WTC11 (cell line): ENCODE data around the gene COLGALT1.

ENCODE experiments used
- CTCF ChIP-seq: fragments of 200-600 bp; IDR thresholded peaks from 2 replicates; pipeline ENCODE4 v1.8.0; 2022; ENCODE audit warnings: antibody characterized with exemption
- ETV6 ChIP-seq: sonication (generic); formaldehyde crosslinking; IDR thresholded peaks from 2 replicates; pipeline ENCODE4 v1.8.1; 2022; ENCODE audit warnings: mild to moderate bottlenecking, missing genetic modification reagents
- SP1 ChIP-seq: sonication (generic); formaldehyde crosslinking; conservative IDR thresholded peaks from 2 replicates; pipeline ENCODE4 v1.8.1; 2022; ENCODE audit warnings: missing genetic modification reagents
- TCF7 ChIP-seq: sonication (generic); formaldehyde crosslinking; IDR thresholded peaks from 2 replicates; pipeline ENCODE4 v1.8.0; 2022; ENCODE audit warnings: mild to moderate bottlenecking, low read depth, missing genetic modification reagents, moderate library complexity

DNA sequence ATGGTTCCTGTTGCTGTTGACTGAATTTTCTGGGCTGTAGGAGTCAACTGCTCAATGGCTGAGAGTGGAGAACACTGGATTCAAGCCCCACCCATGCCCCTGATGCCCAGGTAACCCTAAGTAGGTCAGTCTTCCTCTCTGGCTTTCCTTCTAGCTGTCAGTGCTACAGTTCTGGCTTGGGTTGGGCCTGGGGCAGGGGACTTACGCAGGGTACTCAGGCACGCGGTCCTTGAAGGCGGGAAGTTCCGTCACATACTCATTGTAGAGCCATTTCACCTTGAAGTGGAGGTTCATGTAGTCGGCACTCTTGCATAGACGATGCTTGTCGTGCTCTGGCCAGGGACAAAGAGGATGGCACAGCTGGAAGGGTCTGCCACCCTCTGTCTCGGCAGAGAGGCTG lies 77.1 kb downstream of the COLGALT1 start:
- no peak for TF ChIP-seq SP1
- TF ChIP-seq CTCF: no peak
- TF ChIP-seq TCF7 (CRISPR knock-in tag): no peak
- TF ChIP-seq ETV6 (CRISPR knock-in tag): no peak
